LNCaP clone FGC (cell line): ENCODE measurements around the gene CLEC2L.

Experiments
- DNase-seq: peaks from one replicate; pipeline ENCODE4 v3.0.0-alpha.2; 2011; ENCODE audit warnings: low read depth
- H3K4me3 ChIP-seq: 2 replicates; pipeline ENCODE4 v1.5.1; 2011; ENCODE audit warnings: mild to moderate bottlenecking, low read depth, low read length, control low read depth
- CTCF ChIP-seq: IDR thresholded peaks from 2 replicates; pipeline ENCODE4 v1.5.1; 2012; ENCODE audit warnings: mild to moderate bottlenecking; ENCODE audit not compliant: control insufficient read depth, insufficient read depth; ENCODE audit errors: extremely low read depth

The CLEC2L gene

GRCh38 chr7:139557857-139558581 is 34.5 kb downstream of the CLEC2L start:
- DNase-seq = no peak
- peak; percentile 15; the same call in 1 of the 2 replicates for TF ChIP-seq CTCF
- no peak overlapping the region for H3K4me3 ChIP-seq

DNA sequence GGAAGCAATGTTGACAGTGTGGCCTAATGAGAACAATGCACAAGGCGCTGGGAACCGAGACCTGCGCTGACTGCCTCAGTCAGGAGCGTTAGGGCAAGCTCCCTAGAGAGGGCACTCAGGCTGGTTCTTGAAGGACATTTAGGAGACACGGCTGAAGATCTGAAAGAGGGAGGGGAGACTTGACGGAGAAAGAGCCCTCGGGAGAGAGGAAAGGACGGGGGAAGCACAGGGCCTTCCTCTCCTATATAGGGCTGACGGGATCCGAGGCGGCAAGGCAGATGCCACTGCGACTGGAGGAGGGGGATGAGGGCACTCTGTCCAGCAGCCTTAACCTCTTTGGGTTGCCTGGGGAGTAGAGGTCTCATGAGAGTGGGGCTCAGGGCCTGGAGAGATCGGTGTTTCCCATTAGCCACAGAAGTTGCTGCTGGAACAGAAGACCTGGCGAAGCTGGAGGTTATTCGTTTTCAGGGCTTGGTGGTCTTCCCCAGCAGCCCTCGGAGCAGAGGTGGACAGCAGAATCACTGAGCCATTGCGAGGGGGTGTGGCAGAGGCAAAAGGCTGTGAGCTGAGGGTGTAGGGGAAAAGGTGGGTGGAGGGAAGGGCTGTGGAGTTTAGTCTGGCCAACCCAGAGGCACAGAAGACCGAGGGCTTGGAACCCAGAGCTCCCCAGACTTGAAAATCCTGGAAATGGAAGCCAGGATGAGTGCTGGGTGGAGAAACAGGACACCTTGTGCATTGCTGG is 36.0 kb downstream of the CLEC2L start:
- DNase-seq = no peak
- no peak overlapping the region for H3K4me3 ChIP-seq
- TF ChIP-seq CTCF = no peak

GRCh38 chr7:139560199-139560598 is 36.7 kb downstream of the CLEC2L start:
- TF ChIP-seq CTCF = no peak
- DNase-seq = no peak
- no peak overlapping the region for H3K4me3 ChIP-seq

DNA sequence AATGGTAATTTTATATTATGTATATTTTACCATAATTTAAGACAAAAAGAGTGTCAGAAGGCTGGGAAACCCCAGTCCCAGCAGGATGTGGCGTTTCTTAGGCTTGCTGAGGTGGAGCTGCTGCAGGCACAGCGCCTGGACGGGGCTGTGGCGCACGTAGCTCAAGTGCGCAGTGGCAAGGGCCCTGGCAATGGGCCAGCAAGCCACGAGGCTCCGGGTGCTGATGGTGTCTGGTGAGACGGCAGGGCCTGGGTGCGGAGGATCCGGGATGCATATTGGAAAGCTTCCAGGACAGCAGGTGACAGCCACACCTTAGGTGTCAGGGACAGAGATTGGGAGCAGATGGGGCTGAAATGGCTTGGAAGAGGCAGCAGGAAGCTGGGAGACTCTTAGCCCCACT is 37.2 kb downstream of the CLEC2L start:
- DNase-seq = no peak
- no peak for TF ChIP-seq CTCF
- no peak overlapping the region for H3K4me3 ChIP-seq

- no peak for TF ChIP-seq CTCF
Observed at GRCh38 chr7:139562491-139562890, 39.0 kb downstream of the CLEC2L start.

DNA sequence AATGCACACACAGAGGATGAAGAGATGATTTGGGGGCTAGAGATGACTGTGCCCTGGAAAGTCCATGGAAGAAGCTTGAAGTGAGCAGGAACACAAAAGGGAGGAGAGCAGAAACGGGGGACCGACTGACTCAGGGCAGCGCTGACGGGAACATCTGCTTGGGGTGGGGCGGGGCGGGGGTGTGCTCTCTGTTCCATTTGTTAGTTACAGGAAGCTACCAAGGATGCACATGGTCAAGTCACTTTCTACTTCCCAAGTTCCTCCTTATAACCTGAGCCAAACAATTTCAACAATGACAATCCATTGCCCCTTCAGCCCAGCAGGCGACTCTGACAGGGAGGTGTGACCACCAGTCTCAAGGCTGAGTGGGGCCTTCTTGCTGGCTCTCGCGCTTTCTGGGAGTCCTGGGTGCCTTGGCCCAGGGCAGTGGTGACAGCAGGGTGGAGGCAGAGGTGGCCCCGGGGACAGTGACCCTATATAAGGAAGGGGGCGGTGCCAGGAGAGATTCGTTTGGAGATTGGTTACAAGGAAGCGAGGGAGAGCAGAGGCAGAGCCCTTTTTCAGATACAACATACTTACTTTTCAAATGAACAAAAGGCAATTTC is 39.6 kb downstream of the CLEC2L start:
- no peak overlapping the region for H3K4me3 ChIP-seq
- no peak for TF ChIP-seq CTCF
- DNase-seq = no peak

More at GRCh38 chr7:139562491-139562890, 39.0 kb downstream of the CLEC2L start:
- no peak overlapping the region for H3K4me3 ChIP-seq
- no peak for DNase-seq

DNA sequence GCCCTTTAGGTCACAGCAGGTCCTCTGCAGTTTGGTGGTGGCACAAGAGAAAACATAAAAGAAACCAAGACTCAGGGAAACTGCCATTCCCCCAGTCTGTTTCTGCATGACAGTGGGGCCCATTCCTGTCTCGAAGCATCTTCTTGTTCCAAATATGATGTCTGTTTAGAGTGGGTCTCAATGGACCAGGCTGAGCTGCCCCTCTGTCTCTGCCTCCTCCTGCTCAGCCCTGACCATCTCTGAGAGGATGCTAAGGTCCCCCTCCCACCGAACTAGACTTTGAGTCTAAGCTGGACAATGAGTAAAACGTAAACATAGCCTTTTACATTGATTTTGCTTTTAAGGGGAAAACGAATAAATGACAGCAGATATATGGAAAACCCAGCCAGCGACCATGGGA is 40.4 kb downstream of the CLEC2L start:
- no peak for DNase-seq
- H3K4me3 ChIP-seq = no peak overlapping the region
- no peak for TF ChIP-seq CTCF
